ENCODE results near the gene MMD2.

GRCh38 chr7:4964506-4964905 lies 5.5 kb upstream of the MMD2 start:
- TF ChIP-seq CTCF (IDR thresholded peaks at IDR 0.05) = no peak
- no peak for TF ChIP-seq POLR2AphosphoS5 (IDR thresholded peaks at IDR 0.05)
- no peak for TF ChIP-seq POLR2A (IDR thresholded peaks at IDR 0.05; ENCODE audit: low read depth)
